ENCODE data around the gene SUCLA2.

Gene SUCLA2

DNA sequence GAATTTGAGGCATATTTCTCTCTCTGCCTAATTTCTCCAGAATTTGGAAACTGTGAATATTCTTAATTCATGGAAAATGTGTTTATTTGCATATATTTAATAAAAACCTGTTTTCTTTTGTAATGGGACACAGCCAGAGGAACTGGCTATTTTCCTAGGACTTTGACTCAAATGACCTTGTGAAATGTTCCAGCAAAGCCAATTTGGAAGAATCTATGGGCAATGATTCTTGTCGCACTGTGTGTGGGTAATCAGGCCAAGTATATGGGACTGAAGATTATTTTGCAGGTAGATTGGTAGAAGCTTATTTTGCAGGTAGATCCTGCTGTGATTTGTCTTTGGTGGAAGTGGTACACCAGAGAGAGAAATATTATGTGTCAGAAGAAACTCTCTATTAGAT, 38.8 kb downstream of the SUCLA2 start:
- no peak overlapping the region for H4K8ac ChIP-seq (ENCODE audit: low read depth, low read length)
- no peak overlapping the region for H2BK5ac ChIP-seq (ENCODE audit: low read depth, low read length, poor library complexity)
- no peak overlapping the region for H3K18ac ChIP-seq (ENCODE audit: low read length)
- H3K23ac ChIP-seq (ENCODE audit: low read length): no peak overlapping the region
- peaks cover 5% of the 10 kb centered on the region for H3K9me3 ChIP-seq (ENCODE audit: insufficient read depth, low read depth, low read length)
- H4K12ac ChIP-seq (ENCODE audit: low read depth, low read length): no peak overlapping the region
- no peak overlapping the region for H3K4me3 ChIP-seq (ENCODE audit: low read depth, low read length)
- no peak overlapping the region for H2BK120ac ChIP-seq (ENCODE audit: insufficient read depth, low read length, poor library complexity)
- no CpG with 5 or more reads among the region's 1 CpG for WGBS (ENCODE audit: extremely low coverage, insufficient coverage, insufficient read length)
- peaks cover 12 to 18% of the 10 kb centered on the region in 2 experiments for H3K36me3 ChIP-seq (ENCODE audit: control insufficient read depth in 1 of 2, insufficient read depth in 2 of 2, low read length in 2 of 2)
- H2AK5ac ChIP-seq (ENCODE audit: low read length): no peak overlapping the region
- H2AFZ ChIP-seq (ENCODE audit: insufficient read depth, low read length, poor library complexity): no peak overlapping the region
- DNase-seq: no peak
- no peak overlapping the region for H4K91ac ChIP-seq (ENCODE audit: low read depth, low read length)
- no peaks in the 10 kb centered on the region for H3K27me3 ChIP-seq (ENCODE audit: insufficient read depth, low read length)
- no peak overlapping the region for H3K9ac ChIP-seq (ENCODE audit: low read length)
- no peaks in the 10 kb centered on the region for H3K79me2 ChIP-seq (ENCODE audit: control insufficient read depth, insufficient read depth, low read length, poor library complexity)
- H2BK12ac ChIP-seq (ENCODE audit: low read length): no peak overlapping the region
- H3K14ac ChIP-seq (ENCODE audit: low read length): no peak overlapping the region
- H3K4me1 ChIP-seq (ENCODE audit: control insufficient read depth in 1 of 2, insufficient read depth in 2 of 2, low read length in 2 of 2): no peaks in the 10 kb centered on the region
- no peak overlapping the region for H3K4ac ChIP-seq (ENCODE audit: low read depth, low read length)
- H3K27ac ChIP-seq (ENCODE audit: low read depth, low read length): no peak overlapping the region
- no peaks in the 10 kb centered on the region for H3K79me1 ChIP-seq (ENCODE audit: low read length)
- no peak overlapping the region for H3K4me2 ChIP-seq (ENCODE audit: low read length)

GRCh38 chr13:47959468-47960247, 41.4 kb downstream of the SUCLA2 start:
- Histone ChIP-seq H3K27me3 (ENCODE audit: insufficient read depth, low read length) (no peaks in the 10 kb centered on the region), H3K27ac (ENCODE audit: low read depth, low read length) (no peak overlapping the region), H3K4me1 (ENCODE audit: control insufficient read depth in 1 of 2, insufficient read depth in 2 of 2, low read length in 2 of 2) (no peaks in the 10 kb centered on the region), H3K23ac (ENCODE audit: low read length) (no peak overlapping the region), H3K18ac (ENCODE audit: low read length) (no peak overlapping the region), H2BK12ac (ENCODE audit: low read length) (no peak overlapping the region), H2BK5ac (ENCODE audit: low read depth, low read length, poor library complexity) (no peak overlapping the region), H2BK120ac (ENCODE audit: insufficient read depth, low read length, poor library complexity) (no peak overlapping the region), H4K91ac (ENCODE audit: low read depth, low read length) (no peak overlapping the region), H2AFZ (ENCODE audit: insufficient read depth, low read length, poor library complexity) (no peak overlapping the region), H3K79me1 (ENCODE audit: low read length) (no peaks in the 10 kb centered on the region), H3K79me2 (ENCODE audit: control insufficient read depth, insufficient read depth, low read length, poor library complexity) (no peaks in the 10 kb centered on the region), H3K9ac (ENCODE audit: low read length) (no peak overlapping the region), H2AK5ac (ENCODE audit: low read length) (no peak overlapping the region), H3K4me3 (ENCODE audit: low read depth, low read length) (no peak overlapping the region), H3K9me3 (ENCODE audit: insufficient read depth, low read depth, low read length) (peaks cover 7% of the 10 kb centered on the region), H3K4me2 (ENCODE audit: low read length) (no peak overlapping the region), H3K4ac (ENCODE audit: low read depth, low read length) (no peak overlapping the region), H4K8ac (ENCODE audit: low read depth, low read length) (no peak overlapping the region), H3K36me3 (ENCODE audit: control insufficient read depth in 1 of 2, insufficient read depth in 2 of 2, low read length in 2 of 2) (peaks cover 11 to 18% of the 10 kb centered on the region in 2 experiments), H4K12ac (ENCODE audit: low read depth, low read length) (no peak overlapping the region), H3K14ac (ENCODE audit: low read length) (no peak overlapping the region)
- DNase-seq: no peak
- 100% methylated on average over 2 of the region's 4 CpGs for WGBS (ENCODE audit: extremely low coverage, insufficient coverage, insufficient read length)

GRCh38 chr13:47957073-47957472, 44.0 kb downstream of the SUCLA2 start:
- H3K14ac ChIP-seq (ENCODE audit: low read length): no peak overlapping the region

GRCh38 chr13:47955836-47956235, 45.2 kb downstream of the SUCLA2 start:
- H3K18ac ChIP-seq (ENCODE audit: low read length): no peak overlapping the region

More at GRCh38 chr13:47957073-47957472, 44.0 kb downstream of the SUCLA2 start:
- no peak overlapping the region for H2AK5ac ChIP-seq (ENCODE audit: low read length)
- H2BK5ac ChIP-seq (ENCODE audit: low read depth, low read length, poor library complexity): no peak overlapping the region
- no CpG with 5 or more reads among the region's 5 CpGs for WGBS (ENCODE audit: extremely low coverage, insufficient coverage, insufficient read length)
- no peak for DNase-seq
- no peak overlapping the region for H2AFZ ChIP-seq (ENCODE audit: insufficient read depth, low read length, poor library complexity)
- no peaks in the 10 kb centered on the region for H3K79me1 ChIP-seq (ENCODE audit: low read length)
- no peak overlapping the region for H3K27ac ChIP-seq (ENCODE audit: low read depth, low read length)
- H2BK120ac ChIP-seq (ENCODE audit: insufficient read depth, low read length, poor library complexity): no peak overlapping the region
- peaks cover 7% of the 10 kb centered on the region for H3K9me3 ChIP-seq (ENCODE audit: insufficient read depth, low read depth, low read length)
- no peak overlapping the region for H3K23ac ChIP-seq (ENCODE audit: low read length)
- H3K4me2 ChIP-seq (ENCODE audit: low read length): no peak overlapping the region
- H3K79me2 ChIP-seq (ENCODE audit: control insufficient read depth, insufficient read depth, low read length, poor library complexity): no peaks in the 10 kb centered on the region
- no peak overlapping the region for H3K4ac ChIP-seq (ENCODE audit: low read depth, low read length)
- peaks cover 5 to 15% of the 10 kb centered on the region in 2 experiments for H3K36me3 ChIP-seq (ENCODE audit: control insufficient read depth in 1 of 2, insufficient read depth in 2 of 2, low read length in 2 of 2)
- H2BK12ac ChIP-seq (ENCODE audit: low read length): no peak overlapping the region
- no peaks in the 10 kb centered on the region for H3K27me3 ChIP-seq (ENCODE audit: insufficient read depth, low read length)
- H4K12ac ChIP-seq (ENCODE audit: low read depth, low read length): no peak overlapping the region
- H3K18ac ChIP-seq (ENCODE audit: low read length): no peak overlapping the region
- H3K4me3 ChIP-seq (ENCODE audit: low read depth, low read length): no peak overlapping the region
- H4K91ac ChIP-seq (ENCODE audit: low read depth, low read length): no peak overlapping the region
- no peak overlapping the region for H4K8ac ChIP-seq (ENCODE audit: low read depth, low read length)
- no peaks in the 10 kb centered on the region for H3K4me1 ChIP-seq (ENCODE audit: control insufficient read depth in 1 of 2, insufficient read depth in 2 of 2, low read length in 2 of 2)
- no peak overlapping the region for H3K9ac ChIP-seq (ENCODE audit: low read length)

More at GRCh38 chr13:47955836-47956235, 45.2 kb downstream of the SUCLA2 start:
- H2AK5ac ChIP-seq (ENCODE audit: low read length): no peak overlapping the region
- no peak overlapping the region for H3K9ac ChIP-seq (ENCODE audit: low read length)
- no CpG with 5 or more reads among the region's 2 CpGs for WGBS (ENCODE audit: extremely low coverage, insufficient coverage, insufficient read length)
- no peak overlapping the region for H3K4me2 ChIP-seq (ENCODE audit: low read length)
- no peak overlapping the region for H3K23ac ChIP-seq (ENCODE audit: low read length)
- H3K36me3 ChIP-seq (ENCODE audit: control insufficient read depth in 1 of 2, insufficient read depth in 2 of 2, low read length in 2 of 2): peaks cover 5 to 15% of the 10 kb centered on the region in 2 experiments
- H4K8ac ChIP-seq (ENCODE audit: low read depth, low read length): no peak overlapping the region
- H3K4me1 ChIP-seq (ENCODE audit: control insufficient read depth in 1 of 2, insufficient read depth in 2 of 2, low read length in 2 of 2): no peaks in the 10 kb centered on the region
- H3K4me3 ChIP-seq (ENCODE audit: low read depth, low read length): no peak overlapping the region
- no peak overlapping the region for H3K27ac ChIP-seq (ENCODE audit: low read depth, low read length)
- peaks cover 7% of the 10 kb centered on the region for H3K9me3 ChIP-seq (ENCODE audit: insufficient read depth, low read depth, low read length)
- H4K12ac ChIP-seq (ENCODE audit: low read depth, low read length): no peak overlapping the region
- H2BK5ac ChIP-seq (ENCODE audit: low read depth, low read length, poor library complexity): no peak overlapping the region
- H2BK120ac ChIP-seq (ENCODE audit: insufficient read depth, low read length, poor library complexity): no peak overlapping the region
- H3K14ac ChIP-seq (ENCODE audit: low read length): no peak overlapping the region
- H3K4ac ChIP-seq (ENCODE audit: low read depth, low read length): no peak overlapping the region
- no peaks in the 10 kb centered on the region for H3K27me3 ChIP-seq (ENCODE audit: insufficient read depth, low read length)
- no peak overlapping the region for H2AFZ ChIP-seq (ENCODE audit: insufficient read depth, low read length, poor library complexity)
- no peak overlapping the region for H2BK12ac ChIP-seq (ENCODE audit: low read length)
- no peak overlapping the region for H4K91ac ChIP-seq (ENCODE audit: low read depth, low read length)
- no peak for DNase-seq
- H3K79me2 ChIP-seq (ENCODE audit: control insufficient read depth, insufficient read depth, low read length, poor library complexity): no peaks in the 10 kb centered on the region
- H3K79me1 ChIP-seq (ENCODE audit: low read length): no peaks in the 10 kb centered on the region

Measured in trophoblast cell (in vitro differentiated cells and primary cell).